ENCODE measurements around the gene PACSIN3.

DNA sequence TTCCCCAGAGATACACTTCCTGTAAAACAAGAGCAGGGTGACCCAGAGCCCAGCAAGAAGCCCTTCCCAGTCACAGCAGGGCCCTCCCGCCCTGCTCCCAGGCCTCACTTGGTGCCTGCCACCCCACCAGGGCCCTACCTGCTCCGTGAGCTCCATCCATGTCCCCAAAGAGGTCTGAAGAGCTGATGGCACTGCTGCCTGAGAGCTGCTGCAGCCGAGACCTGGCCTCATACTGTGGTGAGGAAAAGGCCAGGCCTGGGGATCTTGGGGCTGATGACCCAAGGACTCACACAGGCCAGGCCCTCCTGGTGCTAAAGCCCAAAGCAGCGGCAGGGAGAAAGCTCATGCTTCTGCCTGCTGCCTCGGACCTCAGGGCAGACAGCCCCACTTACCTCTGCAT lies 19.9 kb downstream of the PACSIN3 start:
- TF ChIP-seq, protein P1, sequence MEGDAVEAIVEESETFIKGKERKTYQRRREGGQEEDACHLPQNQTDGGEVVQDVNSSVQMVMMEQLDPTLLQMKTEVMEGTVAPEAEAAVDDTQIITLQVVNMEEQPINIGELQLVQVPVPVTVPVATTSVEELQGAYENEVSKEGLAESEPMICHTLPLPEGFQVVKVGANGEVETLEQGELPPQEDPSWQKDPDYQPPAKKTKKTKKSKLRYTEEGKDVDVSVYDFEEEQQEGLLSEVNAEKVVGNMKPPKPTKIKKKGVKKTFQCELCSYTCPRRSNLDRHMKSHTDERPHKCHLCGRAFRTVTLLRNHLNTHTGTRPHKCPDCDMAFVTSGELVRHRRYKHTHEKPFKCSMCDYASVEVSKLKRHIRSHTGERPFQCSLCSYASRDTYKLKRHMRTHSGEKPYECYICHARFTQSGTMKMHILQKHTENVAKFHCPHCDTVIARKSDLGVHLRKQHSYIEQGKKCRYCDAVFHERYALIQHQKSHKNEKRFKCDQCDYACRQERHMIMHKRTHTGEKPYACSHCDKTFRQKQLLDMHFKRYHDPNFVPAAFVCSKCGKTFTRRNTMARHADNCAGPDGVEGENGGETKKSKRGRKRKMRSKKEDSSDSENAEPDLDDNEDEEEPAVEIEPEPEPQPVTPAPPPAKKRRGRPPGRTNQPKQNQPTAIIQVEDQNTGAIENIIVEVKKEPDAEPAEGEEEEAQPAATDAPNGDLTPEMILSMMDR (IDR thresholded peaks at IDR 0.05; ENCODE audit: low read depth, low read length, poor library complexity, severe bottlenecking), result no peak
- no peak for TF ChIP-seq EZH2phosphoT487 (IDR thresholded peaks at IDR 0.05; ENCODE audit: borderline replicate concordance, low read length)
